SH-SY5Y (cell line): ENCODE data around the gene MYO1D.

ENCODE experiments used
- GATA2 ChIP-seq: IDR thresholded peaks from 2 replicates; pipeline ENCODE4 v1.6.1; 2011; ENCODE audit warnings: mild to moderate bottlenecking, low read depth, low read length
- GATA3 ChIP-seq: IDR thresholded peaks from 2 replicates; pipeline ENCODE4 v1.6.1; 2011; ENCODE audit warnings: low read depth, mild to moderate bottlenecking, low read length, moderate library complexity

Gene MYO1D

GRCh38 chr17:32692179-32692578 lies 184.7 kb downstream of the MYO1D start:
- TF ChIP-seq GATA2 (no peak), GATA3 (no peak)

DNA sequence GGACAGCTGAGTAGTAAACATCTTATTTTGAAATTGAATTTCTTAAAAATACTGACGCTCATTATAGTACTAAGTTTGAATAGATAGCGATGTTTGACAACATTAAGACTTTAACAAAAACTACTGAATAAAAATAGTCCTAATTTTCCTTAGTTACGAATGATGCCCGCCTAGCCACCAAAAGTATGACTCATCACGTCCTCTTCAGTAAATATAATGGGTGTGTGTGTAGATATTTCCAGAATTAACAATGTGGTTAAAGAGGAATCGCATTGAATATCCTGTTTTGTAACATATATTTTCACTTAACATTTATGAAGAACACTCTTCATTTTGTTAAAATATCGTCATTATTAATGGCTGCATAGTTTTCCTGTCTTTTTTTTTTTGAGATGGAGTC lies 187.6 kb downstream of the MYO1D start:
- TF ChIP-seq GATA2 (no peak), GATA3 (no peak)

- TF ChIP-seq GATA2: no peak
Observed at GRCh38 chr17:32688221-32688620, 188.7 kb downstream of the MYO1D start.

- no peak for TF ChIP-seq GATA2
- no peak for TF ChIP-seq GATA3
Observed at GRCh38 chr17:32684087-32684958, 192.6 kb downstream of the MYO1D start.

- TF ChIP-seq GATA3 (no peak), GATA2 (no peak)
Observed at GRCh38 chr17:32673964-32674363, 203.0 kb downstream of the MYO1D start.

DNA sequence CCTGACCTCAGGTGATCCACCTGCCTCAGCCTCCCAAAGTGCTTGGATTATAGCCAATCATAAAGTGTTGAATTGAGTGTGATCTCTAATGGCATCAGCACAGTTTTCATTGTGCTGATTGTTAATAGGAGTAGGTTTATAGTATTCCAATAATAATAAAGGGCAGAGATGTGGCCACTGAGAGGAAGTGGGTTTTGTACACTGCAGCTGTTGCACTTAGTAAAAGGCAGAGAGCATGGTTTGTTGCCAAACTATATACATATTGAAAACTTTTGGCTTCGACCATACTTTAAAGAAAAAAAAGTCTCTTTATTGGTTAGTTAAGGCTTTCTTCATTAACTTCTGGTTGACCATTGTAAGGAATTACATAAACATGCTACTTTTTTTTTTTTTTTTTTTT lies 204.2 kb downstream of the MYO1D start:
- TF ChIP-seq GATA3: no peak
- no peak for TF ChIP-seq GATA2

GRCh38 chr17:32671896-32672295 lies 205.0 kb downstream of the MYO1D start:
- TF ChIP-seq GATA2: no peak
- TF ChIP-seq GATA3: no peak

GRCh38 chr17:32664936-32665583 lies 211.9 kb downstream of the MYO1D start:
- TF ChIP-seq GATA3 (no peak), GATA2 (no peak)

DNA sequence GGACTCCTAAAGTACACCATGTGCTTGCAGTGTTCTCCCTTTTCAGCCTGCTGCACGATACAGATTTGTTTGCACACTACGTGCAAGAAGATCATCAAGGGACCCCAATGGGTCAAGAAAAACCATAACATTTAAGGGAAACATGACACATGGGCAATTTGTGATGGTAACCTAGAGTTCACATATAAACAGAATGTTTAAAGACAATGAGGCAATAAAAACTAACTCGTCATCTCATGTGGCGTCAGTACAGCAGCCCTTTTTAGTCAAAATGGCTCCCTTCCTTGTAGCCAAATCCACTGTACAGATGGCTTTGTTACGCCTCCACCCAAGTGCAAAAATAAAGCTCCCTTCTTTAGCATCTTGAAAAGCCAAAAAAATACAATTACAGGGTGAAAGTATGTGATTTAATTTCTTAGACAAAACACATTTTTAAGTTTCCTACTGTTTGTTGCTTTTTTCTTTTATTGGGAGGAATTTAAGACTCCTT lies 216.4 kb downstream of the MYO1D start:
- no peak for TF ChIP-seq GATA3
- TF ChIP-seq GATA2: no peak

- TF ChIP-seq GATA2 (no peak), GATA3 (no peak)
Observed at GRCh38 chr17:32659419-32659842, 217.5 kb downstream of the MYO1D start.

DNA sequence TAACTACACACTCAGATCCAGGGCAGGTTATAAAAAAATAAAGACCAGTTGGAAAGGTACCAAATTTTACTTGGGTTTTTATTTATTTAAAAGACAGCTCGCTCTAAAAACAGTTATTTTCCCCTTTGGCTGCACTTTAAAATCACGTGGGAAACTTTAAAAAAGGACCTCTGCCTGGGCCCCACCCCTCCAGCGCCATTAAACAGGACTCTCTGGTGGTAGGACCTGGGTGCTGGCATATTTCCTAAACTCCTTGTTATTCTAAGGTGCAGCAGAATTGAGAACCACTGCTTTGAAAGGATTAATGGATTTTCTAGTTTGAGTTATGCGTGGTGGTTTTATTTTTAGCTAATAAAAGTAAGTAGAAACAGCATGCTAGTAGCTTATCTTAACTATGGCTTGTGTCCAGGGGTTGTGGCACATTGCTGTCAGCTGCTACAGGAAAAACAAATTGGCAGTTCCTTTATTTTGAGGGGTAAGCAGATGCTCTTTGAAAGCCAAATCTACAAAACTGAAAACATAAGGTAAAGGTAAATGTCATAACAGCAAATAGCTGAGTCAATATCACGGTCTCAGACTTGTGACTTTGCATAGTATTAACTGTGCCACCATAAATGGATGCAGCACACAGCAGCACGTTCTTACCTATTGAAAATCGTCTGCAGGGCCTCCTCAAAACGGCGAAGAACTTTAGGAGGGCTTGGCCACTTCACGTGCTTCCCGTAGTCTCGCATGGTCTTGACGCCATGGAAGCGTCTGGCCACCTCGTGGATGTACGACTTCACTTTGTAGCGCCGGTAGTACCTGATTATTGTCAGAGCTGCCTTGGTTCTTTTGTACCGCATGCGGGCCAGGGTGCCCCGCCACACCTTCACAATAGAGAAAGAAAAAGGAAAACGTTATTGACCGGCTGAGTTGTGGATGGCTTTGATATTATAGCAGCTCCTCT lies 218.2 kb downstream of the MYO1D start:
- no peak for TF ChIP-seq GATA3
- TF ChIP-seq GATA2: no peak

GRCh38 chr17:32656886-32657285 lies 220.0 kb downstream of the MYO1D start:
- no peak for TF ChIP-seq GATA3
- no peak for TF ChIP-seq GATA2

DNA sequence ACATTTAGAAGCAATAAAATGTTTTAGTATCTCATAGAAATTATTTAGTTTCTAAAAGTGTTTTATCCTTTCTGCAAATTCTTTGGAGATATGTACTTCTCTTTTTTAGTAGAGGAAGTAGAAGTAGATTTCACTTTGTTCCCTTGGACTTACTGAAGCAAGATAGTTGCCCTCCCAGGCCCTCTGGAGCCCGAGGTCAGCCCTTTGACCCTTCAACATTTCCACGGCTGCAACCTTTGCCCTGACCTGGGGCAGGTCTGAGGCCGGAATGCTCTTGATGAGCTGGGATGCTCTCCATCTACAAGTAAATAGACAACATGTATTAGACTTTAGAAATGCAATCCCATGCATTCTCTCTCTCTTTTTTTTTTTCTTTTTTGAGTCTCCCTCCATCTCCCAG lies 222.6 kb downstream of the MYO1D start:
- TF ChIP-seq GATA3 (no peak), GATA2 (no peak)

- TF ChIP-seq GATA3 (no peak), GATA2 (no peak)
Observed at GRCh38 chr17:32651084-32651483, 225.8 kb downstream of the MYO1D start.
